HepG2 (cell line): ENCODE measurements around the gene RAB5B. TPM values are rescaled to one million over a fixed set of nuclear protein-coding genes. Genes with fewer than 3 reads are reported as not detected.

ENCODE experiments used
- CBX1 ChIP-seq: IDR thresholded peaks from one replicate; pipeline ENCODE4 v1.6.1; 2016; ENCODE audit warnings: antibody characterized with exemption, low read depth
- JUND ChIP-seq: sonication (generic); formaldehyde crosslinking; IDR thresholded peaks from 2 replicates; pipeline ENCODE4 v1.8.0; 2022; ENCODE audit warnings: mild to moderate bottlenecking, missing genetic modification reagents
- LRRFIP1 ChIP-seq: sonication (generic); formaldehyde crosslinking; conservative IDR thresholded peaks from 2 replicates; pipeline ENCODE4 v1.4.0; 2020; ENCODE audit warnings: missing genetic modification reagents
- MED13 ChIP-seq: sonication (generic); formaldehyde crosslinking; IDR thresholded peaks from 2 replicates; pipeline ENCODE4 v1.5.0; 2020; ENCODE audit warnings: missing genetic modification reagents
- NFKBIZ ChIP-seq: IDR thresholded peaks from 2 replicates; pipeline ENCODE4 v1.6.1; 2018; ENCODE audit warnings: missing genetic modification reagents, missing compliant biosample characterization
- NONO ChIP-seq, 2 experiments: fragments of 450-650 bp in 1 of 2; sonication (generic) in 1 of 2; formaldehyde crosslinking in 1 of 2; IDR thresholded peaks in 1 of 2; conservative IDR thresholded peaks in 1 of 2; 2 replicates each; pipeline versions ENCODE4 v1.6.1 to v1.8.0; 2017 to 2022; ENCODE audit warnings: mild to moderate bottlenecking in 1 of 2, missing genetic modification reagents in 1 of 2, moderate library complexity in 1 of 2
- PCBP1 ChIP-seq: fragments of 200-400 bp; formaldehyde crosslinking; IDR thresholded peaks from 2 replicates; pipeline ENCODE4 v1.6.1; 2017; ENCODE audit warnings: mild to moderate bottlenecking, low read depth, low read length, borderline replicate concordance
- RXRA ChIP-seq: sonication (generic); formaldehyde crosslinking; IDR thresholded peaks from 2 replicates; pipeline ENCODE4 v1.5.1; 2020; ENCODE audit warnings: missing genetic modification reagents
- SCMH1 ChIP-seq: sonication (generic); formaldehyde crosslinking; IDR thresholded peaks from 2 replicates; pipeline ENCODE4 v1.9.0; 2021; ENCODE audit warnings: missing genetic modification reagents, mild to moderate bottlenecking, borderline replicate concordance
- TCF7 ChIP-seq: sonication (generic); IDR thresholded peaks from 2 replicates; pipeline ENCODE4 v1.6.1; 2016; ENCODE audit warnings: antibody characterized with exemption, low read depth
- TFDP1 ChIP-seq: IDR thresholded peaks from 2 replicates; pipeline ENCODE4 v1.6.1; 2016; ENCODE audit warnings: missing compliant biosample characterization, missing genetic modification reagents, borderline replicate concordance
- ZNF331 ChIP-seq: sonication (generic); formaldehyde crosslinking; IDR thresholded peaks from 2 replicates; pipeline ENCODE4 v1.4.0; 2020; ENCODE audit warnings: missing genetic modification reagents
- ZNF704 ChIP-seq: sonication (generic); formaldehyde crosslinking; IDR thresholded peaks from 2 replicates; pipeline ENCODE4 v1.8.1; 2023; ENCODE audit warnings: mild to moderate bottlenecking, inconsistent platforms, moderate library complexity, missing genetic modification reagents, borderline replicate concordance
- ZNF782 ChIP-seq: sonication (generic); formaldehyde crosslinking; IDR thresholded peaks from 2 replicates; pipeline ENCODE4 v1.4.0; 2020; ENCODE audit warnings: missing genetic modification reagents, mild to moderate bottlenecking, borderline replicate concordance
- ZNF792 ChIP-seq: IDR thresholded peaks from 2 replicates; pipeline ENCODE4 v1.6.1; 2016
- ZNF883 ChIP-seq: sonication (generic); formaldehyde crosslinking; IDR thresholded peaks from 2 replicates; pipeline ENCODE4 v1.5.1; 2020; ENCODE audit warnings: mild to moderate bottlenecking, missing genetic modification reagents; ENCODE audit errors: not compliant biosample characterization
- ZSCAN20 ChIP-seq: sonication (generic); formaldehyde crosslinking; IDR thresholded peaks from 2 replicates; pipeline ENCODE4 v1.4.0; 2020; ENCODE audit warnings: missing genetic modification reagents, mild to moderate bottlenecking, borderline replicate concordance
- polyA plus RNA-seq, 8 experiments: library from polyadenylated mRNA; depleted of rRNA in 3 of 8; stranded (reverse) in 7 of 8; unstranded in 1 of 8; fragments of >200 nt; fragmentation: Illumina TruSeq in 4 of 8; extraction: Trizol in 4 of 8; gene quantifications; 2 replicates each; pipeline versions ENCODE4 v1.2.1 to v1.2.3, GENCODE V29; 2011 to 2016; ENCODE audit warnings: low read depth in 4 of 8, missing spikeins in 1 of 8, mixed read lengths in 1 of 8; ENCODE audit not compliant: insufficient read depth in 1 of 8
- total RNA-seq, 5 experiments: library from RNA; depleted of rRNA; stranded (reverse); fragments of >200 nt; fragmentation: Illumina TruSeq; extraction: Trizol; gene quantifications; 2 replicates each; pipeline ENCODE4 v1.2.3, GENCODE V29; 2016; ENCODE audit warnings: low read depth in 1 of 5
- TF ChIP-seq, protein P1 (sequence below): sonication (generic); formaldehyde crosslinking; IDR thresholded peaks from 2 replicates; pipeline ENCODE4 v1.4.0; 2020; ENCODE audit warnings: missing genetic modification reagents, borderline replicate concordance
- TF ChIP-seq, protein P2 (sequence below): sonication (generic); IDR thresholded peaks from 2 replicates; pipeline ENCODE4 v1.6.1; 2016; ENCODE audit warnings: low read depth, borderline replicate concordance

RAB5B gene
- total and polyA plus RNA-seq, 2 of the 13 experiments (the other 11 are each of a cell fraction or from before 2014, with no cell fraction given) = 26.0 to 68.3 TPM

DNA sequence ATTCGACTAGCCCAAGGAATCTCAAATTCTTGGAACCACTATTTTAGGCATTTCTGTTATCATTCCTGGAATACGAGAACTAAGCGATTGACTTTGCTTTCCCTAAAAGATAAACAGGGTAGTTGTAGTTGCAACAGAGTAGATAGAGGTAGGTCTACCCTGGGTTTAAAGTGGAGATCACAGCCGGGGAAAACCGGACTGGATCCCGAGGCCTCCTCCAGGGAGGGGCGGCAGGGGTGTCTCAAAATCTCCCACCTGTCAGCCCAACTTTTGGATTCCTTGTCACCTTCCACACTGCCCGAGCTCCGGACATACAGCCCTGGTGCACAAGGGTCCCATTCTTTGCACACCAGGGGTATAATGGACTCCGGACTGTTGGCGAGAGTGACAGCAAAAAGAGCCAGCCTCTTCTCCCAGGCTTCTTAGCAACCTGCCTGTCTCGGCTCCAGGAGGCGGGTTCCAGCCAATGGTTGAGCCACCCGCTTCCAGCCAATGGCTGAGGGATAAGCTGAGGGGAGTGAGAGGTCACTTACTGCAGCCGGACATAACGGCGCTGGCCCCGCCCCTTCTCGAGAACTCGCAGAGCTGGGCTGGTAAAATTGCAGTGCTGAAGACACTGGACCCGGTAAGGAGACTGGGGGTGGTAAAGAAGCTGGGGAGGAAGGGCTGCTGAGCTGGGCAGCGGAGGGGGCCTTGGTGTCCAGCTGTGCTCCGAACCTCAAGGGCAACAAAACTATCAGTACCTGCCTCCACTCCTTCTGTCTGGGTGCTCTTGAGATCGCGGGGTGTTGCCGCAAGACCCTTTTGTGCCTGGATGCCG lies 23.0 kb downstream of the RAB5B start, which contains the start of gene SUOX (continued):
- TF ChIP-seq LRRFIP1 (CRISPR knock-in tag) (no peak), TCF7 (no peak), RXRA (peak; percentile 80), ZNF704 (CRISPR knock-in tag) (no peak), NONO (IDR thresholded peaks at IDR 0.05) (no peak), NONO (CRISPR knock-in tag; conservative IDR thresholded peaks at IDR 0.05) (peak; percentile 73), SCMH1 (CRISPR knock-in tag) (no peak), MED13 (CRISPR knock-in tag) (no peak), PCBP1 (no peak), TFDP1 (no peak), CBX1 (no peak), ZNF782 (0 out of 2 replicates have a peak, but pooled peaks have one; percentile 51), ZNF883 (peak; percentile 45), ZNF331 (CRISPR knock-in tag) (no peak; the same call in 1 of the 2 replicates), ZSCAN20 (CRISPR knock-in tag) (no peak), ZNF792 (CRISPR knock-in tag) (peak; percentile 70; the same call in 1 of the 2 replicates), NFKBIZ (no peak), JUND (CRISPR knock-in tag) (no peak)
- TF ChIP-seq, protein P1, sequence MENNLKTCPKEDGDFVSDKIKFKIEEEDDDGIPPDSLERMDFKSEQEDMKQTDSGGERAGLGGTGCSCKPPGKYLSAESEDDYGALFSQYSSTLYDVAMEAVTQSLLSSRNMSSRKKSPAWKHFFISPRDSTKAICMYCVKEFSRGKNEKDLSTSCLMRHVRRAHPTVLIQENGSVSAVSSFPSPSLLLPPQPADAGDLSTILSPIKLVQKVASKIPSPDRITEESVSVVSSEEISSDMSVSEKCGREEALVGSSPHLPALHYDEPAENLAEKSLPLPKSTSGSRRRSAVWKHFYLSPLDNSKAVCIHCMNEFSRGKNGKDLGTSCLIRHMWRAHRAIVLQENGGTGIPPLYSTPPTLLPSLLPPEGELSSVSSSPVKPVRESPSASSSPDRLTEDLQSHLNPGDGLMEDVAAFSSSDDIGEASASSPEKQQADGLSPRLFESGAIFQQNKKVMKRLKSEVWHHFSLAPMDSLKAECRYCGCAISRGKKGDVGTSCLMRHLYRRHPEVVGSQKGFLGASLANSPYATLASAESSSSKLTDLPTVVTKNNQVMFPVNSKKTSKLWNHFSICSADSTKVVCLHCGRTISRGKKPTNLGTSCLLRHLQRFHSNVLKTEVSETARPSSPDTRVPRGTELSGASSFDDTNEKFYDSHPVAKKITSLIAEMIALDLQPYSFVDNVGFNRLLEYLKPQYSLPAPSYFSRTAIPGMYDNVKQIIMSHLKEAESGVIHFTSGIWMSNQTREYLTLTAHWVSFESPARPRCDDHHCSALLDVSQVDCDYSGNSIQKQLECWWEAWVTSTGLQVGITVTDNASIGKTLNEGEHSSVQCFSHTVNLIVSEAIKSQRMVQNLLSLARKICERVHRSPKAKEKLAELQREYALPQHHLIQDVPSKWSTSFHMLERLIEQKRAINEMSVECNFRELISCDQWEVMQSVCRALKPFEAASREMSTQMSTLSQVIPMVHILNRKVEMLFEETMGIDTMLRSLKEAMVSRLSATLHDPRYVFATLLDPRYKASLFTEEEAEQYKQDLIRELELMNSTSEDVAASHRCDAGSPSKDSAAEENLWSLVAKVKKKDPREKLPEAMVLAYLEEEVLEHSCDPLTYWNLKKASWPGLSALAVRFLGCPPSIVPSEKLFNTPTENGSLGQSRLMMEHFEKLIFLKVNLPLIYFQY = no peak
- TF ChIP-seq, protein P2, sequence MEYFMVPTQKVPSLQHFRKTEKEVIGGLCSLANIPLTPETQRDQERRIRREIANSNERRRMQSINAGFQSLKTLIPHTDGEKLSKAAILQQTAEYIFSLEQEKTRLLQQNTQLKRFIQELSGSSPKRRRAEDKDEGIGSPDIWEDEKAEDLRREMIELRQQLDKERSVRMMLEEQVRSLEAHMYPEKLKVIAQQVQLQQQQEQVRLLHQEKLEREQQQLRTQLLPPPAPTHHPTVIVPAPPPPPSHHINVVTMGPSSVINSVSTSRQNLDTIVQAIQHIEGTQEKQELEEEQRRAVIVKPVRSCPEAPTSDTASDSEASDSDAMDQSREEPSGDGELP = peak; percentile 33; the same call in 1 of the 2 replicates
